HepG2 (cell line): ENCODE measurements around the gene KLHDC8B. TPM values are rescaled to one million over a fixed set of nuclear protein-coding genes. Genes with fewer than 3 reads are reported as not detected.

Experiments
- ASH2L ChIP-seq: fragments of 300-600, 200-600 bp; sonication (generic); IDR thresholded peaks from 2 replicates; pipeline ENCODE4 v1.7.0; 2017; ENCODE audit warnings: low read depth, mild to moderate bottlenecking, moderate library complexity, mixed read lengths, low read length; ENCODE audit not compliant: insufficient read length
- ATF2 ChIP-seq: sonication (generic); formaldehyde crosslinking; IDR thresholded peaks from 2 replicates; pipeline ENCODE4 v1.4.0; 2020; ENCODE audit warnings: missing genetic modification reagents
- CREB3 ChIP-seq: sonication (generic); formaldehyde crosslinking; IDR thresholded peaks from 2 replicates; pipeline ENCODE4 v1.5.0; 2020; ENCODE audit warnings: missing genetic modification reagents
- ESRRA ChIP-seq: sonication (generic); formaldehyde crosslinking; IDR thresholded peaks from 2 replicates; pipeline ENCODE4 v1.5.1; 2020; ENCODE audit warnings: mild to moderate bottlenecking, low read depth, missing genetic modification reagents
- FOXO4 ChIP-seq: sonication (generic); formaldehyde crosslinking; conservative IDR thresholded peaks from 2 replicates; pipeline ENCODE4 v1.8.1; 2023; ENCODE audit warnings: missing genetic modification reagents
- GLI4 ChIP-seq: sonication (generic); formaldehyde crosslinking; IDR thresholded peaks from 2 replicates; pipeline ENCODE4 v1.5.1; 2020; ENCODE audit warnings: missing genetic modification reagents, mild to moderate bottlenecking, moderate library complexity, borderline replicate concordance
- HNF4A ChIP-seq: sonication (generic); formaldehyde crosslinking; IDR thresholded peaks from 2 replicates; pipeline ENCODE4 v1.4.0; 2020; ENCODE audit warnings: missing genetic modification reagents
- NONO ChIP-seq, 2 experiments: fragments of 450-650 bp in 1 of 2; sonication (generic) in 1 of 2; formaldehyde crosslinking in 1 of 2; IDR thresholded peaks in 1 of 2; conservative IDR thresholded peaks in 1 of 2; 2 replicates each; pipeline versions ENCODE4 v1.6.1 to v1.8.0; 2017 to 2022; ENCODE audit warnings: mild to moderate bottlenecking in 1 of 2, missing genetic modification reagents in 1 of 2, moderate library complexity in 1 of 2
- PAX8 ChIP-seq: sonication (generic); formaldehyde crosslinking; IDR thresholded peaks from 2 replicates; pipeline ENCODE4 v1.8.0; 2022; ENCODE audit warnings: mild to moderate bottlenecking, missing genetic modification reagents, borderline replicate concordance
- PBX3 ChIP-seq: sonication (generic); formaldehyde crosslinking; IDR thresholded peaks from 2 replicates; pipeline ENCODE4 v1.8.1; 2023; ENCODE audit warnings: missing genetic modification reagents, inconsistent platforms, borderline replicate concordance
- SIX4 ChIP-seq: sonication (generic); formaldehyde crosslinking; IDR thresholded peaks from 2 replicates; pipeline ENCODE4 v1.4.0; 2020; ENCODE audit warnings: missing genetic modification reagents
- SMAD9 ChIP-seq: sonication (generic); formaldehyde crosslinking; IDR thresholded peaks from 2 replicates; pipeline ENCODE4 v1.5.1; 2020; ENCODE audit warnings: mild to moderate bottlenecking, missing genetic modification reagents
- TFDP1 ChIP-seq: IDR thresholded peaks from 2 replicates; pipeline ENCODE4 v1.6.1; 2016; ENCODE audit warnings: missing compliant biosample characterization, missing genetic modification reagents, borderline replicate concordance
- ZBTB33 ChIP-seq: sonication (generic); formaldehyde crosslinking; IDR thresholded peaks from 2 replicates; pipeline ENCODE4 v1.4.0; 2020; ENCODE audit warnings: missing genetic modification reagents
- ZMYM4 ChIP-seq: sonication (generic); formaldehyde crosslinking; IDR thresholded peaks from 2 replicates; pipeline ENCODE4 v1.8.1; 2023; ENCODE audit warnings: mild to moderate bottlenecking, missing genetic modification reagents
- ZNF337 ChIP-seq: sonication (generic); formaldehyde crosslinking; IDR thresholded peaks from 2 replicates; pipeline ENCODE4 v1.5.1; 2020; ENCODE audit warnings: missing genetic modification reagents, low read depth, mild to moderate bottlenecking, borderline replicate concordance
- ZNF430 ChIP-seq: sonication (generic); formaldehyde crosslinking; IDR thresholded peaks from 2 replicates; pipeline ENCODE4 v1.9.0; 2021; ENCODE audit warnings: mild to moderate bottlenecking, missing genetic modification reagents
- ZNF567 ChIP-seq: sonication (generic); formaldehyde crosslinking; IDR thresholded peaks from 2 replicates; pipeline ENCODE4 v1.8.1; 2023; ENCODE audit warnings: mild to moderate bottlenecking, missing genetic modification reagents, borderline replicate concordance
- ZNF780A ChIP-seq: sonication (generic); formaldehyde crosslinking; IDR thresholded peaks from 2 replicates; pipeline ENCODE4 v1.8.0; 2022; ENCODE audit warnings: mild to moderate bottlenecking, missing genetic modification reagents, moderate library complexity
- polyA plus RNA-seq, 8 experiments: library from polyadenylated mRNA; depleted of rRNA in 3 of 8; stranded (reverse) in 7 of 8; unstranded in 1 of 8; fragments of >200 nt; fragmentation: Illumina TruSeq in 4 of 8; extraction: Trizol in 4 of 8; gene quantifications; 2 replicates each; pipeline versions ENCODE4 v1.2.1 to v1.2.3, GENCODE V29; 2011 to 2016; ENCODE audit warnings: low read depth in 4 of 8, missing spikeins in 1 of 8, mixed read lengths in 1 of 8; ENCODE audit not compliant: insufficient read depth in 1 of 8
- total RNA-seq, 5 experiments: library from RNA; depleted of rRNA; stranded (reverse); fragments of >200 nt; fragmentation: Illumina TruSeq; extraction: Trizol; gene quantifications; 2 replicates each; pipeline ENCODE4 v1.2.3, GENCODE V29; 2016; ENCODE audit warnings: low read depth in 1 of 5

KLHDC8B gene
- total and polyA plus RNA-seq, 2 of the 13 experiments (the other 11 are each of a cell fraction or from before 2014, with no cell fraction given), result 17.2 to 17.8 TPM

- TF ChIP-seq ZBTB33 (CRISPR knock-in tag), result no peak
- no peak for TF ChIP-seq PBX3
- TF ChIP-seq ESRRA (CRISPR knock-in tag), result no peak
- peak; percentile 88 for TF ChIP-seq HNF4A (CRISPR knock-in tag)
- no peak for TF ChIP-seq ZNF337 (CRISPR knock-in tag)
- no peak for TF ChIP-seq CREB3 (CRISPR knock-in tag)
- TF ChIP-seq ZNF430 (CRISPR knock-in tag), result no peak
- TF ChIP-seq ATF2 (CRISPR knock-in tag), result no peak
- TF ChIP-seq ZNF567, result no peak
- TF ChIP-seq GLI4, result no peak
- TF ChIP-seq PAX8 (CRISPR knock-in tag), result no peak
- TF ChIP-seq ASH2L, result no peak
- TF ChIP-seq ZNF780A (CRISPR knock-in tag), result no peak
- no peak for TF ChIP-seq SMAD9 (CRISPR knock-in tag)
- no peak for TF ChIP-seq NONO (IDR thresholded peaks at IDR 0.05)
- TF ChIP-seq NONO (CRISPR knock-in tag; conservative IDR thresholded peaks at IDR 0.05), result 0 out of 2 replicates have a peak, but pooled peaks have one; percentile 14
- TF ChIP-seq FOXO4 (CRISPR knock-in tag), result no peak
- 0 out of 2 replicates have a peak, but pooled peaks have one; percentile 22 for TF ChIP-seq ZMYM4
- TF ChIP-seq SIX4 (CRISPR knock-in tag), result no peak
- TF ChIP-seq TFDP1 (CRISPR knock-in tag), result no peak
Observed at GRCh38 chr3:49166752-49167556, 4.4 kb upstream of the KLHDC8B start (continued).
